ENCODE results near the gene EPS8. TPM values are rescaled to one million over a fixed set of nuclear protein-coding genes. Genes with fewer than 3 reads are reported as not detected.

EPS8 gene
- polyA plus RNA-seq, 1 of the 3 experiments (the other 2 are of a cell fraction) = 19.8 TPM

DNA sequence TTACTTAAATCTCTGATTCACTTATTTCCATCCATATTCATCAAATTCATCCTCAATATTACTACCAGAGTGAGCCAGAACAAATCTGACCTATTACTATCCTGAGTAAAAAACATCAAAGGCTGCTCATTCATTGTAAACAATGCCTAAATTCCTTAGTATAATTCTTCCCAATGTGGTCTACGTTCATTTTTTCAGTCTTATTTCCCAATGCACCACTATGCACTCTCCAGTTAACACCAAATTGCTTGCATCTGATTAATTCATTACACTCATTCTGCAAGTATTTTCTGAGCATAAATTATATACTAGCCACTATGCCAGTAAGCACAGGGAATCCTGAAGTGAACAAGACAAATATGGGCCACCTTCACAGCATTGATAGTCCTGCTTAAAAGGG lies 110.0 kb downstream of the EPS8 start:
- Histone ChIP-seq H3K79me2 (ENCODE audit: insufficient read depth) (peaks cover 5% of the 10 kb centered on the region; the same call in 1 of the 2 replicates), H3K9me3 (no peaks in the 10 kb centered on the region), H3K9ac (no peak overlapping the region), H3K36me3 (replicated peaks in 1 of 2; ENCODE audit: control insufficient read depth in 1 of 2, insufficient read depth in 2 of 2, low read length in 1 of 2) (peaks cover 0 to 16% of the 10 kb centered on the region in 2 experiments), H2AFZ (ENCODE audit: low read depth) (no peak overlapping the region), H3K27ac (ENCODE audit: low read depth in 2 of 2, low read length in 1 of 2) (no peak overlapping the region), H3K27me3 (ENCODE audit: insufficient read depth) (no peaks in the 10 kb centered on the region), H3K4me2 (no peak overlapping the region), H3K4me3 (ENCODE audit: low read depth in 2 of 2, low read length in 1 of 2) (no peak overlapping the region), H4K20me1 (ENCODE audit: insufficient read depth) (no peaks in the 10 kb centered on the region), H3K9me2 (no peaks in the 10 kb centered on the region; the same call in 1 of the 2 replicates), H3F3A (replicated peaks; ENCODE audit: insufficient read depth) (peaks cover 21% of the 10 kb centered on the region), H3K4me1 (ENCODE audit: control insufficient read depth in 1 of 2, insufficient read depth in 2 of 2, low read depth in 1 of 2, low read length in 1 of 2) (peaks cover 0 to 9% of the 10 kb centered on the region in 2 experiments; a peak in 1 of 4 replicates)
- DNase-seq = no peak
- TF ChIP-seq USF1 (IDR thresholded peaks at IDR 0.05; ENCODE audit: borderline replicate concordance, low read depth) = no peak
- no peak for TF ChIP-seq PBX3 (IDR thresholded peaks at IDR 0.05)
- TF ChIP-seq, protein P1, sequence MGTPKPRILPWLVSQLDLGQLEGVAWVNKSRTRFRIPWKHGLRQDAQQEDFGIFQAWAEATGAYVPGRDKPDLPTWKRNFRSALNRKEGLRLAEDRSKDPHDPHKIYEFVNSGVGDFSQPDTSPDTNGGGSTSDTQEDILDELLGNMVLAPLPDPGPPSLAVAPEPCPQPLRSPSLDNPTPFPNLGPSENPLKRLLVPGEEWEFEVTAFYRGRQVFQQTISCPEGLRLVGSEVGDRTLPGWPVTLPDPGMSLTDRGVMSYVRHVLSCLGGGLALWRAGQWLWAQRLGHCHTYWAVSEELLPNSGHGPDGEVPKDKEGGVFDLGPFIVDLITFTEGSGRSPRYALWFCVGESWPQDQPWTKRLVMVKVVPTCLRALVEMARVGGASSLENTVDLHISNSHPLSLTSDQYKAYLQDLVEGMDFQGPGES (IDR thresholded peaks at IDR 0.05; ENCODE audit: low read depth, low read length) = no peak
- no peak for TF ChIP-seq RCOR1 (IDR thresholded peaks at IDR 0.05; ENCODE audit: low read length)
- TF ChIP-seq TCF12 (IDR thresholded peaks at IDR 0.05) = no peak
- WGBS (ENCODE audit: low lambda C conversion rate) = 77% methylated on average over 1 of the region's 1 CpG
- ChIA-PET CTCF (no interaction called here), POLR2A (no interaction called here)

- no peaks in the 10 kb centered on the region for H3K9me3 ChIP-seq
- H3F3A ChIP-seq (replicated peaks; ENCODE audit: insufficient read depth) = peaks cover 9% of the 10 kb centered on the region
- 86% methylated on average over 3 of the region's 3 CpGs for WGBS (ENCODE audit: low lambda C conversion rate)
- TF ChIP-seq GABPA (IDR thresholded peaks at IDR 0.05; ENCODE audit: low read depth) = no peak
- TF ChIP-seq ZBTB33 (IDR thresholded peaks at IDR 0.05; ENCODE audit: borderline replicate concordance, low read depth) = no peak
- no peak for TF ChIP-seq MXI1 (IDR thresholded peaks at IDR 0.05; ENCODE audit: low read depth, low read length)
- TF ChIP-seq POLR2AphosphoS5 (IDR thresholded peaks at IDR 0.05; ENCODE audit: low read depth, low read length) = no peak
- no peak for TF ChIP-seq RXRA (IDR thresholded peaks at IDR 0.05; ENCODE audit: borderline replicate concordance, low read depth)
- no peaks in the 10 kb centered on the region for H4K20me1 ChIP-seq (ENCODE audit: insufficient read depth)
- no peak for DNase-seq
- no peak overlapping the region for H3K9ac ChIP-seq
- H2AFZ ChIP-seq (ENCODE audit: low read depth) = no peak overlapping the region
- no peak overlapping the region for H3K27ac ChIP-seq (ENCODE audit: low read depth in 2 of 2, low read length in 1 of 2)
- no peaks in the 10 kb centered on the region for H3K9me2 ChIP-seq
- H3K27me3 ChIP-seq (ENCODE audit: insufficient read depth) = no peaks in the 10 kb centered on the region
- ChIA-PET CTCF (no interaction called here), POLR2A (no interaction called here)
- peaks cover 0 to 9% of the 10 kb centered on the region in 2 experiments; a peak in 1 of 4 replicates for H3K4me1 ChIP-seq (ENCODE audit: control insufficient read depth in 1 of 2, insufficient read depth in 2 of 2, low read depth in 1 of 2, low read length in 1 of 2)
- peaks cover 0 to 19% of the 10 kb centered on the region in 2 experiments for H3K36me3 ChIP-seq (replicated peaks in 1 of 2; ENCODE audit: control insufficient read depth in 1 of 2, insufficient read depth in 2 of 2, low read length in 1 of 2)
- H3K79me2 ChIP-seq (ENCODE audit: insufficient read depth) = no peaks in the 10 kb centered on the region; the same call in 1 of the 2 replicates
- no peak overlapping the region for H3K4me3 ChIP-seq (ENCODE audit: low read depth in 2 of 2, low read length in 1 of 2)
- H3K4me2 ChIP-seq = no peak overlapping the region
These were observed 111.4 kb downstream of the EPS8 start for GRCh38 chr12:15677726-15678201.

Measured in SK-N-SH (cell line).